Peyer's patch (tissue), 4 donors: ENCODE results near the gene PARVB.

Source experiments
- POLR2A ChIP-seq, 2 donors: fragments of 450-650 bp; IDR thresholded peaks; one replicate each; pipeline ENCODE4 v1.5.1; 2017; ENCODE audit warnings: antibody characterized with exemption in 2 of 2, mild to moderate bottlenecking in 2 of 2, moderate library complexity in 2 of 2
- TF ChIP-seq, protein P1 (sequence below), 6 experiments: fragments of 450-650 bp in 4 of 6; fragments of 200-600 bp in 2 of 6; sonication (generic) in 1 of 6; IDR thresholded peaks; one replicate each; pipeline ENCODE4 v1.5.1; 2017 to 2019; ENCODE audit warnings: antibody characterized with exemption in 6 of 6, mild to moderate bottlenecking in 3 of 6, moderate library complexity in 1 of 6

DNA sequence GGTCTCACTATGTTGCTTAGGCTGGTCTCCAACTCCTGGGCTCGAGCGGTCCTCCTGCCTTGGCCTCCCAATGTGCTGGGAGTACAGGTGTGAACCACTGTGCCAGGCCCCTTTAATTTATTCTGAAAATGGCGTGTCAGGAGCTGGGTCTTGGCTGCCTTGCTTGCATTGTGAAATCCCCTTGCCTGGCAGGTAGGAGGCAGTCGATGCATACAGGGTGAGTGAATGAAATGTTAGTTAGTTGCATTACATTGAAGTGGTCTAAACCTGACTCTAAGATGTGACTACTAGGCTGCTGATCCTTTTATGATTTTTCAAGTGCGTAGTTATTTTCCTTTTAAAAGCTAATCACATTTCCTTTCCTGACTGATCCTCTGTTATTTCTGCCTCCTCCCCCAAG is 42.9 kb downstream of the PARVB start:
- TF ChIP-seq, protein P1, sequence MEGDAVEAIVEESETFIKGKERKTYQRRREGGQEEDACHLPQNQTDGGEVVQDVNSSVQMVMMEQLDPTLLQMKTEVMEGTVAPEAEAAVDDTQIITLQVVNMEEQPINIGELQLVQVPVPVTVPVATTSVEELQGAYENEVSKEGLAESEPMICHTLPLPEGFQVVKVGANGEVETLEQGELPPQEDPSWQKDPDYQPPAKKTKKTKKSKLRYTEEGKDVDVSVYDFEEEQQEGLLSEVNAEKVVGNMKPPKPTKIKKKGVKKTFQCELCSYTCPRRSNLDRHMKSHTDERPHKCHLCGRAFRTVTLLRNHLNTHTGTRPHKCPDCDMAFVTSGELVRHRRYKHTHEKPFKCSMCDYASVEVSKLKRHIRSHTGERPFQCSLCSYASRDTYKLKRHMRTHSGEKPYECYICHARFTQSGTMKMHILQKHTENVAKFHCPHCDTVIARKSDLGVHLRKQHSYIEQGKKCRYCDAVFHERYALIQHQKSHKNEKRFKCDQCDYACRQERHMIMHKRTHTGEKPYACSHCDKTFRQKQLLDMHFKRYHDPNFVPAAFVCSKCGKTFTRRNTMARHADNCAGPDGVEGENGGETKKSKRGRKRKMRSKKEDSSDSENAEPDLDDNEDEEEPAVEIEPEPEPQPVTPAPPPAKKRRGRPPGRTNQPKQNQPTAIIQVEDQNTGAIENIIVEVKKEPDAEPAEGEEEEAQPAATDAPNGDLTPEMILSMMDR (IDR thresholded peaks at IDR 0.05), result no peak
- no peak for TF ChIP-seq POLR2A (IDR thresholded peaks at IDR 0.05)
